PC-3 (cell line): ENCODE data around the gene ISYNA1.

Experiments
- EZH2phosphoT487 ChIP-seq: fragments of 300-600 bp; sonication (generic); IDR thresholded peaks from 2 replicates; pipeline ENCODE4 v1.6.1; 2018; ENCODE audit warnings: mild to moderate bottlenecking, antibody characterized with exemption, low read length, borderline replicate concordance
- TF ChIP-seq, protein P1 (sequence below): fragments of 300-600 bp; sonication (generic); conservative IDR thresholded peaks from 2 replicates; pipeline ENCODE4 v1.5.1; 2017; ENCODE audit warnings: antibody characterized with exemption, low read depth, mild to moderate bottlenecking, low read length

DNA sequence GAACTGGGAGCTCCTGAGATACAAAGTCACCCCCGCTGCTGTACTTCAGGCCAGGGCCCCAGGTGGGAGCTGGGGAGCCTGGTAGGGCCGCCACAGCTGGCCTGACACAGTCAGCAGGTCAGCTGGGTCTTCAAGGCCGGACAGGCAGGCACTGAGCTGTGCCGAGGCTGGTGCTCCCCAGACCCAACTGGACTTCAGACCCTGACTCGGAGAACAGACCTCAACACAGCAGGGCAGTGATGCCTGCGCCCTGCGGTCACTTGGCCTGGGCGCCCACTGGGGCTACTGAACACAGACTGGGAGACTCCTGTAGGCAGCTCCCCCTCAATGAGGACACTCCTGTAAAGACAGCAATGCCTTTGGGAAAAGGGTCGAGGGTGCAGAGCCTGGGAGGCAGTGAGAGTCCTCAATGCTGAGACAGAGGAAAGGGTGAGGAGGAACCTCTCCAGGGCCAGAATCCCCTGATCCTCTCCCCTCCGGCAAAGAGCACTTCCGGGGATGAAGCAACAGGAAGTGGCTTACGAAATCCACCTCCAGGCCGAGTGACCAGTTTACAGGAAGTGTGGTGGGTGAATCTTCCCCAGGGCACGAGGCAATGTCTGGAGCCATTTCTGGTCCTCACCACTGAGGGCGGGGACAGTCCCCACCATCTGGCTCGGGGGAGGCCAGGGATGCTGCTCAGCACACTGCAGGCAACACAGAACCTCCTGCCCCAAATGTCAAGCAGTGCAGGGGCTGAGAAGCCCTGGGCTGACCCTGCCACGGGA is 40.8 kb upstream of the ISYNA1 start:
- TF ChIP-seq, protein P1, sequence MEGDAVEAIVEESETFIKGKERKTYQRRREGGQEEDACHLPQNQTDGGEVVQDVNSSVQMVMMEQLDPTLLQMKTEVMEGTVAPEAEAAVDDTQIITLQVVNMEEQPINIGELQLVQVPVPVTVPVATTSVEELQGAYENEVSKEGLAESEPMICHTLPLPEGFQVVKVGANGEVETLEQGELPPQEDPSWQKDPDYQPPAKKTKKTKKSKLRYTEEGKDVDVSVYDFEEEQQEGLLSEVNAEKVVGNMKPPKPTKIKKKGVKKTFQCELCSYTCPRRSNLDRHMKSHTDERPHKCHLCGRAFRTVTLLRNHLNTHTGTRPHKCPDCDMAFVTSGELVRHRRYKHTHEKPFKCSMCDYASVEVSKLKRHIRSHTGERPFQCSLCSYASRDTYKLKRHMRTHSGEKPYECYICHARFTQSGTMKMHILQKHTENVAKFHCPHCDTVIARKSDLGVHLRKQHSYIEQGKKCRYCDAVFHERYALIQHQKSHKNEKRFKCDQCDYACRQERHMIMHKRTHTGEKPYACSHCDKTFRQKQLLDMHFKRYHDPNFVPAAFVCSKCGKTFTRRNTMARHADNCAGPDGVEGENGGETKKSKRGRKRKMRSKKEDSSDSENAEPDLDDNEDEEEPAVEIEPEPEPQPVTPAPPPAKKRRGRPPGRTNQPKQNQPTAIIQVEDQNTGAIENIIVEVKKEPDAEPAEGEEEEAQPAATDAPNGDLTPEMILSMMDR: no peak
- TF ChIP-seq EZH2phosphoT487: no peak
